Measurements from ENCODE around the gene A4GNT.
"Not testable (repeated sequence)": the region's sequence is repeated elsewhere in the genome, so short reads cannot be mapped to it uniquely, and the experiment has no call there.

The A4GNT gene

DNA sequence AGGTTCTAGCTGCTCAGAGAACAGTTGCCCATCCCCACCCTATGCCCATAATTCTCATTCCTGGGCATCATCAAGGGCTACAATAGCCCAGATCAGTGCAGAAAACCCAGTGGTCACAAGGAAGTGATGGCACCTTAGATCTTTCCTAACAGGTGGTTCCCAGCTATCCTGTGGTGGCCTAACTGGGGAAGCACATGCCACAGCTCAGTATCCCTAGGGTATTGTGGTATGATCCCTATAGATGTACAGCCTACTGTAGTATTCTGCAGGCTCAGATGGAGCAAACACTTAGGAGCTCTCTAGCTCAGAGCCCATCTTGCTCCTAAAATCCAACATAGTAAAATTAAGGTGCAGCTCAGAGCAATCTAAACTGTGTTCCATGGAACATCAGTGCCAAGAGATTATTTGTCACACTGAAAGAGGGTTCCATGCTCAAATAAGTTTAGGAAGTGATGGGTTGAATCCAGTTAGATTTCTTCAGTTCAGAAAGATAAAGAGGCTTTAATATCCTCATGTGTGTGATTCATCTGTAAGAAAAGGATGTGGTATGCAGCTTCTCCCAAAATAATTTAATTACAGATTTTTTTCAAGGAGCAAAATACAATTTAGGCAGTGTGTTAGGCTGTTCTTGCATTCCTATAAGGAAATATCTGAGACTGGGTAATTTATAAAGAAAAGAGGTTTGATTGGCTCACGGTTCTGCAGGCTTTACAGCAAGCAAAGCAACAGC lies 4.4 kb downstream of the A4GNT start:
- DNase-seq = no peak
- Mint-ChIP-seq H3K4me1 (no peaks in the 10 kb centered on the region), H3K27ac (no peak overlapping the region), H3K9me3 (peaks cover 0 to 7% of the 10 kb centered on the region in 2 donors), H3K4me3 (no peak overlapping the region), H3K27me3 (peaks cover 28% of the 10 kb centered on the region)
- ATAC-seq = no peak

DNA sequence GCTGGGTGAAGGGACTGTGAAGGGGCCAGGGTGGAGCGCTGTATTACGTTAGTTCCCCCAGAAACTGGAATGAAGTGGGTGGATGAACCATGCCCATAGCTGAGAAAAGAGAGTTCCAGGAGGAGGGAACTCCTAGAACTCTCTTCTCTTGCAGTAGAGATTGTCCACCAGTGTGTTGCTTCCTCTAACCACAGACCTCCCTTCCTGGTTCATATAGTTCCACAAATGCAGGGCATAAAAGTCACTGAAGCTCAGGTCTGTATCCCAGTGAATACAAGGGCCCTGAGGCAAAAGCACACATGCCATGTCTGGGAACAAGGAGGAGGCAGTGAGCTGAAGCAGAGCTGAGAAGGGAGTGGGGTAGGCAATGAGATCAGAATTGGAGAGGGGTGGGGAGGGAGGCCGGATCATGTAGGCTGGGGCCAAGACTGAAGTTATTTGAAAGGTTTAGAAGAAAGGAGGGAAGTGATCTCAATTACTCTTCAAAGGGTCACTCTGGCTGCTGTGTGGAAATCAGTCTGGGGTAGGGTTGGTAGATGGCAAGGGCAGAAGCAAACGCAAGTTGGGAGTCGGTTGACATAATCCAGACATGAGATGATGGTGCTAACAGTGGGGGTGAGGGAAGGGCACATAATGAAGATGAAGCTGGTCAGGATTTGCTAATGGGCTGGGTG lies 6.5 kb downstream of the A4GNT start:
- peaks cover 0 to 7% of the 10 kb centered on the region in 2 donors for H3K9me3 Mint-ChIP-seq
- H3K4me3 Mint-ChIP-seq = no peak overlapping the region
- peaks cover 25% of the 10 kb centered on the region for H3K27me3 Mint-ChIP-seq
- no peaks in the 10 kb centered on the region for H3K4me1 Mint-ChIP-seq
- DNase-seq (no peak), ATAC-seq (no peak)
- no peak overlapping the region for H3K27ac Mint-ChIP-seq

DNA sequence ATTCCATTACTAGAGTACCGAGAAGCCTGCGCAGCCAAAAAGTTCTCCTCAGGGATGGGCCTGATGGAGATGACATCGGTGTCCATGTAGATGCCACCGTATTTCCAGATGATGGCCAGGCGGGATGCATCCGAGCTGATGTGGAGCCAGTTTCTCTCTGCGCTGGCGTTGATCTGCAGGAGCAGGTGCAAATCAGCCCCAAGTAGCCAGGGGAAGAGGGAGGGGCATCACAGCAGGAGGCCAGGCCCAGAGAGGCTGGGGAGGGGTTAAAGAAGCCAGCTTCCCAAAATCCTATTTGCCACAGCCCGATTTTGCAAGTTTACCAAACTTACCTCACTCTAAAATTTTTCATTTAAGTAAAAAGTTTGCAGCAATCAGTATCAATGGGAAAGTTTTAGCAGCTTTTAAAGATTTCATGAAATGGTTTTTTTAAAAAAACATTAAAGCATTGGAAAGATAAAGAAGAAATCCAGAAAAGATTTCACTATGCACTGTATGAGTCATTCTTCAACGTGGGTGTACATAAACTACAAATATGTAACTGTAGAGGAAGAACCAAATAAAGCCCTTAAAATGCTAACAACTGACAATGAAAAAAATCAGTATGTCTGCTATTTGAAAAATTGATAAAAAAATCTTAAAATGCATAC lies 7.4 kb downstream of the A4GNT start:
- H3K27me3 Mint-ChIP-seq = peaks cover 30% of the 10 kb centered on the region
- peaks cover 0 to 7% of the 10 kb centered on the region in 2 donors for H3K9me3 Mint-ChIP-seq
- DNase-seq = no peak
- ATAC-seq = no peak
- H3K4me3 Mint-ChIP-seq = no peak overlapping the region
- no peaks in the 10 kb centered on the region for H3K4me1 Mint-ChIP-seq
- H3K27ac Mint-ChIP-seq = no peak overlapping the region

DNA sequence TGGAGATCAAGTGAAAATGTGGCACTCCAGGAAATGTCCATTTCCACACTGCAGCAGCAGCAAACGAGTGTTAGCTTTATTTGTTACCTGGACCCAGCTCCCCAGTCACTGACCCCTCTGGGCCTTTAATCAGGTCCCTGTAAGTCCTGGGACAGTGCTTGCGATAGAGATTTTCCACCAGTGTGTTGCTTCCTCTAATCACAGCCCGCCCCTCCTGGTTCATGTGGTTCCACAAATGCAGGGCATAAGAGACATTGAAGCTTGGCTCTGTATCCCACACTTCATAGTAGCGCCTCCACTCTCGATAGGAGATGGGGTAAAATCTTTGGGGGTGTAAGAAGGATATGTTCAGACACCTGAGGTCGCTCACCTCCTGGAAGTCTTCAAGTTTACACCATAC lies 8.0 kb downstream of the A4GNT start:
- DNase-seq (no peak), ATAC-seq (no peak)
- Mint-ChIP-seq H3K27me3 (peaks cover 32% of the 10 kb centered on the region), H3K27ac (no peak overlapping the region), H3K9me3 (peaks cover 0 to 7% of the 10 kb centered on the region in 2 donors), H3K4me1 (no peaks in the 10 kb centered on the region), H3K4me3 (no peak overlapping the region)

DNA sequence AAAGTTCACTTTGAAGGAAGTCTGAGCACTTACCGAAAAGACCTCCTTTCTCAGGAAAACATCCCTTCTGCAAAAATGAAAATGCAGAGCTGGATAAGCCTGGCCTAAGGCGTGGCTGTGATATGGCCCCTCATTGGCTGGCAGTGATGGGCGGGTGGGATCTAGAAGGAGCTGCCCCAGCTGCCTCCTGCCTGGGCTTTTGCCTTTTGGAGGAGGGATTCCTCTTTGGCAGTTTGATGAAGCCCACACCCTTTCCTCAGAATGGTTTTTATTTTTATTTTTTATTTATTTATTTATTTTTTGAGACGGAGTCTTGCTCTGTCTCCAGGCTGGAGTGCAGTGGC lies 12.8 kb downstream of the A4GNT start:
- DNase-seq = no peak
- peaks cover 18% of the 10 kb centered on the region for H3K4me1 Mint-ChIP-seq
- peaks cover 0 to 7% of the 10 kb centered on the region in 2 donors for H3K9me3 Mint-ChIP-seq
- H3K27ac Mint-ChIP-seq = no peak overlapping the region
- no peak for ATAC-seq
- peaks cover 67% of the 10 kb centered on the region for H3K27me3 Mint-ChIP-seq
- H3K4me3 Mint-ChIP-seq = no peak overlapping the region

DNA sequence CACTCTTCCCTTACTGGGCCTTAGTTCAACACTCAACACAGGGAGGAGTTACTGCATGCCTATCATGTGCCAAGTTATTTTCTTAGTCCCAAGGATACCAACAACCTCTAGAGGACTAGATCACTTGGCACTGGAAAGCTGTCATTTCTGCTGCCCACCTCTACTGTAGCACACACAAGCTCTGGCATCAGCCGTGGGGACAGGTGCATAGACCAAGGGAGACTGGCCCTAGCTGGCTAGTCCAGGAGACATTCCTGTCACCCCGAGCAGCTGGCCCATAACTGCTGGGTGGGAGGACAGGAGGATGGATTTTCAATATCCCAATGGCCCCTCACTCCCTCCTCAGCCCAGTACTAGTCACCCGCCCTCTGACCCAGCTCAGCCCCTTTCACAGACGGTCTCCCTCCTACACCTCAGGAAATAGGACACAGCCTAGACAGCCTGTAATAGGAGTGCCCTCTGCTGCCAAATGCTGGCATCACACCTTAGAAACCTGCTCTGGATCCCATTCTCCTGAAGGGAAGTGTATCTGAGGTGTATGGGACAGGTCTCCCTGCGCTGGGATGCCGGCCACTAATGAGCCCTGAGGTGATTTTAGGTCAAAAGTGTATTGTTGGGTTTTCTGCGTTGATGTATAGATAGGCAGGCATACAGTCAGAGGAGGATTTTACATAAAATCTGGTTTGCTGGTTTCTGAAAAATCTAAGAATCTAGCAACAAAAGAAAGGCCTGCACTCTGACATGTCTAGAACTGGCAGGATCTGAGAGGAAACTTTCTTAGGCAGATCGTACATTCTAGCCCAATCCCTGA lies 13.4 kb downstream of the A4GNT start:
- ATAC-seq (peak; percentile 80), DNase-seq (peak; percentile 47 to 65)
- Mint-ChIP-seq H3K27me3 (peaks cover 67% of the 10 kb centered on the region), H3K27ac (no peak overlapping the region), H3K9me3 (peaks cover 0 to 7% of the 10 kb centered on the region in 2 donors), H3K4me3 (no peak overlapping the region), H3K4me1 (peaks cover 19% of the 10 kb centered on the region)

DNA sequence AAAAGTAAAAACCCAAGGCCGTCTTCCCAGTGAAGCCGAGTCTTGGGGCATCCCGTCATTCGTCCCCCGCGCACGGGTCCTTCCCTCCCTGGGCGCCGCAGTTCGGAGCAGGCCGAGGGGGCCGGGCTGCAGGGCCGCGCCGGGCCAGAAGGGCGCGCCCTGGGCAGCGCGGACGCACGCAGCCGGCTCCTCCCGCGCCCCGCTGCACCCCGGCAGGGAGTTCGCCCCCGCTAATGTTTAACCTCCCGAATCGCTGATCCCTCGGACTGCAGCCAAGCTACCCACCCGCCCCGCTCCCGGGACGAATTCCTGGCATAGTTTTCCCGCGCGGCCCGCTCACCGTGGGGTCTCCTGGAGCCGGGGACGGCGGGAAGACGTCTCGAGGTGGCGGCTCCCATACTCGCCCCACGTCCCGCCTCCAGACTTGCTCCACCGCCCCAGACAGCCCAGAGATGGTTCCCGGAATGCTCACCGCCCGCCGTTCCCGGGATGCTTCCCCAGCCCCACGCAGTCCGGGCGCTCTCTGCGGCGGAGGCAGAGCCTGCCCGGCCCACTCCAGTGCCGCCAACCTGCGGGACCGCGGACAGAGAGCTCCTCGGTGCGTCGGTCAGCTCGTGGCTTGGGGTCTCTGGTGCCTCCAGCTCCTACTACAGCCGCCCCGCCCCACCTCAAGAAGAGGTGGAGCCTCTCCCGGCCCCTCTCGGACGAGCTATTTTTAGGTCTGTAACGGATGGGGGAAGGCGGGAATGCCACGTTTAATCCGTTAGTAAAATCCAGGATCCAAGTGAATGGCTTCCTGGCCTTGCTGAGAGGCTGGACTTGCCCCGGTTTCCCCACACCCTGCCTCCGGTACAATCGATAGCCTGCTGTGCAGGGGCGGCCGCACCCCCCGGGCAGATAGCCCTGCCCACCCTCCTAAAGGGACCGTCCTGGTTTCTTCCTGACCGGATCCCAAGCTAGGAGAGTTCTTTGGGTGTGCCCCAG lies 16.9 kb downstream of the A4GNT start, which contains the start of gene DZIP1L:
Gene DZIP1L, minus strand, starts transcription at position 621 of the 984 bp plus-strand sequence. CDS start 11,637 bp downstream, outside the sequence.
- Mint-ChIP-seq H3K4me1 (peaks cover 19% of the 10 kb centered on the region), H3K9me3 (no peaks in the 10 kb centered on the region), H3K27me3 (peaks cover 74% of the 10 kb centered on the region), H3K27ac (peak within 1 kb of the TSS; percentile 78 to 85), H3K4me3 (peak within 1 kb of the TSS; percentile 86 to 88)
- DNase-seq (peak; percentile 40 to 49), ATAC-seq (peak; percentile 93)

DNA sequence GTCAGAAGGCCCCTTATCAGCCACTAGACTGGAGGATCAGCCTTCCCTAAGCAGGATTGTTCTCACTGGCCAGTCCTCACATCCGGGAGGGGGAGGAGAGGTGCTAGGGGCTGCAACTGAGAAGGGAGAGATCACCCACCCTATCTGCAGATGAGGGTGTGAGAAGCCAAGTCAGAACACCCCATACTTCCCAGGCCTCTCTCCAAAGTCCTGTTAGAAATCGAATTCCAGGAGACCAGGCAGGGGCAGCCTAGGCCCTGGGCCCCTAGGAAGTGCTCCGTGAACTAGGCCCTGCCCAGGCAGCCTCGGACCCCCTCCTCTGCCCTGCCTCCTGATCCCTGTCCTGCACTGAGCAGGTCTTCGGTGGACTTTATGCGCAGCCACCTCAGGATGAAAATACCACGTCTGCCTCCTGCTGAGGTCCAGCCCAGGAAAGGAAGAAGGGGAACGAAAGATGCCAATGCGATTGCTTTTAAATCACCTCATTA lies 17.7 kb downstream of the A4GNT start:
- ATAC-seq (no peak), DNase-seq (no peak)
- peaks cover 71% of the 10 kb centered on the region for H3K27me3 Mint-ChIP-seq
- H3K4me3 Mint-ChIP-seq = peak overlapping the region; percentile 86 to 88
- H3K9me3 Mint-ChIP-seq = no peaks in the 10 kb centered on the region
- peak overlapping the region in 1 of 2 donors; percentile 85 for H3K27ac Mint-ChIP-seq
- H3K4me1 Mint-ChIP-seq = peaks cover 19% of the 10 kb centered on the region

DNA sequence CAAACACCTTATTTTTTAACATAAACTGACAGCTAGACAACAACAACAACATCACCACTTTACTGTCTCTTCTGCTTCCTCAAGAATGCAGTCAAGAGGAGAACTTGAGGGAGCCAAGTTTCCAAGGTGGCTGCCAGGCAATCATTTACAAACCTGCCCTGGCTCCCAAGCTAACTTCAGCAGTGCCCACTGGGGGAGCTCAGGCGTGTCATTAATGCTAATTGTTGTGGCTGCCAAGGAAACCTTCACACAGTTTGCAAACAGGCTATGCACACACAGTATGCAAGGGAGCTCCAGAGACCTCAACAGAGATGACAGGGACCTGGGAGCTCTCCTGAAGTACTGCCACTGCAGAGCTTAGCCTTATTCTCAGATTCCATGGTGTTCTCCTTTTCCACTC lies 18.9 kb downstream of the A4GNT start:
- H3K27ac Mint-ChIP-seq = no peak overlapping the region
- peaks cover 65% of the 10 kb centered on the region for H3K27me3 Mint-ChIP-seq
- no peak overlapping the region for H3K4me3 Mint-ChIP-seq
- DNase-seq = no peak
- H3K9me3 Mint-ChIP-seq = no peaks in the 10 kb centered on the region
- H3K4me1 Mint-ChIP-seq = peaks cover 19% of the 10 kb centered on the region
- ATAC-seq = no peak

DNA sequence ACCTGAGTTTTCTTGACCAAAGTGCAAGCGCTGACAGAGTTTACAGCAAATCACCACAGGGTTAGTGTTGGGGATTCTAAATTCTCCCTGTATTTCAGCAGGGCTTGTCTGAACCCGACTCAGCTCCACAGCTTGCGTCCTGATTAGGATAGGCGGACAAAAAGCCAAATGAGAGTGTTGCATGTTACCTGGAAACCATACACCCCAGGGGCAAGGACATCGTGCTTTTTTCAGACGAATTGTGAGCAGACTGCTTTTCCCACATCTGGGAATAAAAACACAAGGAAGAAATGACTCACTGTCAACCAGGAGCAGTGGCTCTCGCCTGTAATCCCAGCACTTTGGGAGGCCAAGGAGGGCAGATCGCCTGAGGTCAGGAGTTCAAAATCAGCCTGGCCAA lies 19.8 kb downstream of the A4GNT start:
- Mint-ChIP-seq H3K27ac (no peak overlapping the region), H3K4me1 (peaks cover 19% of the 10 kb centered on the region), H3K4me3 (no peak overlapping the region), H3K27me3 (peaks cover 67% of the 10 kb centered on the region), H3K9me3 (no peaks in the 10 kb centered on the region)
- ATAC-seq = no peak
- no peak for DNase-seq

DNA sequence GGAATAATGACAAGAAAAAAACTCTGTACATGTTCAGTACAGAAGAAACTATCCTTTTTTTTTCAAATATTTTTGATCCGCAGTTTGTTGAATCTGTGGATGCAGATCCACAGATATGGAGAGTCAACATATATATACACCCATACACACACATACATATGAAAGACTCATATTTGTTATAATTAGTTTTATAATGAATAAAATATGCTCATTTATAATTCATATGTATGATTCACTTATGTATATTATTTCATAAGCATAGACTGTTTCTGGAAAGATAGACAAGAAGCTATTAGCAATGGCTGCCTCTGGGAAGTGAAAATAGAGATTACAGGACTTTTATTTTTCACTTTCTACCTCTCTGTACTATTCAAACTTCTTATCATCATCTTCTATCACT lies 26.6 kb downstream of the A4GNT start:
- Mint-ChIP-seq H3K27me3 (peaks cover 13% of the 10 kb centered on the region), H3K27ac (no peak overlapping the region), H3K9me3 (no peaks in the 10 kb centered on the region), H3K4me3 (no peak overlapping the region), H3K4me1 (no peaks in the 10 kb centered on the region)
- ATAC-seq = no peak
- no peak for DNase-seq

DNA sequence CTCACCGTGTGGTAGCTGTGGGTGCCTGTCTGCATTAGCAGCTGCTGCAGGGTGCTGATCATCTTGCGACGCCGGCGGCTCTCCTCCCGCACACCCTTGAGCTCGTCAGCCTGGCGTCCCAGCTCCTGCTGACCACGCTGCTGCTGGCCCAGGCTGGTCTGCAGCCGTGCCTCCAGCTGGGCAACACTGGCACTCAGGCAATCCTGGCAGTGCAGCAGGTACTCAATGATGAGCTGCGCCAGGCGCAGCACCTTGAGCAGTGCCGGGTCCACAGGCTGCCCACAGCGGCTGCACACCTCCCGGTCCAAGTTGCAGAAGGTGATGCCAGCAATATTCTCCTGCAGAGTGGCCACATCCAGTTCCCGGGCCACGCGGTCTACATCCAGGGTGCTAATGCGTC lies 28.7 kb downstream of the A4GNT start:
- Mint-ChIP-seq H3K27me3 (peaks cover 7% of the 10 kb centered on the region), H3K4me3 (no peak overlapping the region)

DNA sequence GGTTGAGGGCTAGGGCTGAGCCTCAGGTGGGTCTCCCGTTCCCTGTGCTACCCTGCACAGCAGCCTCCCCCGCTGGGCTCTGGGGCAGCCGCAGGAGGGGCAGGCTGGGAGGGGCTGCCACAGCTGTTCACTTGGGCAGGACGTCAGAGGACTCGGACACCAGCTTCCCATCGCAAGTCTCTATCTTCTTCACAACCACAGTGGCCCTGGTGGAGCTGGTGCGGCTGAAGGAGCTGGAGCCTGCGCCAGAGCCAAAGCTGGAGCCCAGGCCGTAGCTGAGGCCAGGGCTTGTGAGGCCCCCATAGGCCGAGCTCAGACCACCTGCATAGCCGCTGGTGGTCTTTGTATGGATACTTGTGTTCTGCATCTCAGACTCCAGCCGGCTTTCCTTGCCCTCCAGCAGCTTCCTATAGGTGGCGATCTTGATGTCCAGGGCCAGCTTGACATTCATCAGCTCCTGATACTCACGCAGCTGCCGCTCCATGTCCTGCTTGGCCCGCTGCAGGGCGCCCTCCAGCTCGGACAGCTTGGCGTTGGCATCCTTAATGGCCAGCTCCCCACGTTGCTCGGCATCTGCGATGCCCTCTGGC lies 30.7 kb downstream of the A4GNT start:
- ATAC-seq = not testable (repeated sequence)

More for the DNA sequence above, 28.7 kb downstream of the A4GNT start:
- no peaks in the 10 kb centered on the region for H3K9me3 Mint-ChIP-seq
- H3K27ac Mint-ChIP-seq = no peak overlapping the region
- H3K4me1 Mint-ChIP-seq = no peaks in the 10 kb centered on the region
- peak; percentile 23 for ATAC-seq
- no peak for DNase-seq

DNA sequence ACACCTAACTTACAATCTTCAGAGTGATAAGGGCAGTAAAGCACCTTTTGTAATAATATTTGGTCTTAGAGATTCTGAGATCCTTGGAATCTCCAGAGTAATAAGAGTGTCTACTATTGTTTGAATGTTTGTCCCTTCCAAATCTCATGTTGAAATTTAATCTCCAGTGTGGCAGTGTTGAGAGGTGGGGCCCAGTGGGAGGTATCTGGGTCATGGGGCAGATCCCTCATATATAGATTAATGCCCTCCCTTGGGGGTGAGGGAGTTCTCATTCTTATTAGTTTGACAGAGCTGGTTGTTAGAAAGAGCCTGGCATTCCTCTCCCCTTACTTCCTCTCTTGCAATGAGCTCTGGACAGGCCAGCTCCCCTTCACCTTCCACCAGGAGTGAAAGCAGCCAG lies 32.8 kb downstream of the A4GNT start:
- Mint-ChIP-seq H3K4me1 (no peaks in the 10 kb centered on the region), H3K4me3 (no peak overlapping the region), H3K9me3 (no peaks in the 10 kb centered on the region), H3K27ac (no peak overlapping the region), H3K27me3 (peaks cover 18% of the 10 kb centered on the region)
- DNase-seq (no peak), ATAC-seq (no peak)

More for the DNA sequence above, 30.7 kb downstream of the A4GNT start:
- not testable (repeated sequence) for DNase-seq, H3K9me3 Mint-ChIP-seq, H3K4me3 Mint-ChIP-seq, H3K4me1 Mint-ChIP-seq, H3K27ac Mint-ChIP-seq
- H3K27me3 Mint-ChIP-seq = peaks cover 10% of the 10 kb centered on the region
